Sigmoid colon (tissue), 7 donors: ENCODE results near the gene PTH2R. TPM values are rescaled to one million over a fixed set of nuclear protein-coding genes. Genes with fewer than 3 reads are reported as not detected.
"Not testable (repeated sequence)": the region's sequence is repeated elsewhere in the genome, so short reads cannot be mapped to it uniquely, and the experiment has no call there.

Source experiments
- DNase-seq: peaks from one replicate; pipeline ENCODE4 v3.0.0-alpha.2; 2019
- H3K27ac ChIP-seq, 4 donors: fragments of 200-600 bp; sonication (generic); one replicate each; pipeline ENCODE4 v1.5.1; 2016 to 2019; ENCODE audit warnings: mild to moderate bottlenecking in 1 of 4
- H3K27me3 ChIP-seq, 3 donors: fragments of 200-600 bp; sonication (generic); one replicate each; pipeline ENCODE4 v1.5.1; 2019; ENCODE audit warnings: mild to moderate bottlenecking in 1 of 3
- H3K36me3 ChIP-seq, 4 donors: fragments of 200-600 bp; sonication (generic); one replicate each; pipeline ENCODE4 v1.5.1; 2016 to 2019
- H3K4me1 ChIP-seq, 4 donors: fragments of 200-600 bp; sonication (generic); one replicate each; pipeline ENCODE4 v1.5.1; 2017 to 2019
- H3K4me3 ChIP-seq, 4 donors: fragments of 200-600 bp; sonication (generic); one replicate each; pipeline ENCODE4 v1.5.1; 2017 to 2019; ENCODE audit warnings: mild to moderate bottlenecking in 2 of 4, moderate library complexity in 1 of 4
- H3K9me3 ChIP-seq, 4 donors: fragments of 200-600 bp in 3 of 4; sonication (generic) in 3 of 4; one replicate each; pipeline versions ENCODE4 v1.5.1 to v1.6.1; 2013 to 2019
- CTCF ChIP-seq, 4 experiments: fragments of 450-650 bp in 3 of 4; fragments of 200-600 bp in 1 of 4; IDR thresholded peaks; one replicate each; pipeline ENCODE4 v1.5.1; 2016 to 2019; ENCODE audit warnings: antibody characterized with exemption in 4 of 4, mild to moderate bottlenecking in 3 of 4, moderate library complexity in 2 of 4
- EP300 ChIP-seq, 4 donors: sonication (generic); formaldehyde crosslinking; IDR thresholded peaks; one replicate each; pipeline ENCODE4 v1.6.1; 2017; ENCODE audit warnings: antibody characterized with exemption in 4 of 4
- POLR2A ChIP-seq, 2 donors: fragments of 450-650 bp; IDR thresholded peaks; one replicate each; pipeline ENCODE4 v1.6.1; 2016; ENCODE audit warnings: antibody characterized with exemption in 2 of 2, mild to moderate bottlenecking in 2 of 2, moderate library complexity in 2 of 2
- POLR2AphosphoS5 ChIP-seq, 4 donors: sonication (generic); formaldehyde crosslinking; IDR thresholded peaks; one replicate each; pipeline ENCODE4 v1.6.1; 2017; ENCODE audit warnings: antibody characterized with exemption in 4 of 4
- WGBS, 2 donors: extraction: QIAGEN DNeasy Blood & Tissue Kit; methylation state at CpG; one replicate each; pipeline ENCODE4 v1.1.7; 2013; 5-methylcytosine and 5-hydroxymethylcytosine counted together
- intact Hi-C: fragments of 100-400 bp; cut with DNase I; formaldehyde crosslinking; loops from one replicate; pipeline ENCODE4 v1.15.1; 2023
- polyA plus RNA-seq, 3 donors: library from polyadenylated mRNA; stranded (reverse); fragments of 200-250 nt; gene quantifications; one replicate each; pipeline ENCODE4 v1.2.3, GENCODE V29; 2013
- total RNA-seq, 4 donors: library from RNA; depleted of rRNA; stranded (reverse); fragments of >200 nt; gene quantifications; one replicate each; pipeline ENCODE4 v1.1.0, GENCODE V29; 2016
- donor health status: healthy with polysubstance abuse.
- donor health status: Bipolar disorder and iron deficiency.
- donor health status: healthy.

Gene PTH2R
- total and polyA plus RNA-seq, 7 donors = 0.12 to 0.27 TPM; not detected in 5

GRCh38 chr2:208373460-208374089, 33.0 kb upstream of the PTH2R start:
- no peak for DNase-seq
- Histone ChIP-seq H3K27me3 (no peaks in the 10 kb centered on the region), H3K4me3 (no peak overlapping the region), H3K36me3 (no peaks in the 10 kb centered on the region), H3K4me1 (no peaks in the 10 kb centered on the region), H3K27ac (no peak overlapping the region), H3K9me3 (no peaks in the 10 kb centered on the region)
- 42 to 51% methylated on average over 2 of the region's 2 CpGs for WGBS, 2 donors
- intact Hi-C loops = no loop called here
- TF ChIP-seq CTCF (IDR thresholded peaks at IDR 0.05) (peak in 3 of 4 experiments; percentile 50 to 80 (median 65)), POLR2A (IDR thresholded peaks at IDR 0.05) (no peak)

- no peak for DNase-seq
- Histone ChIP-seq H3K4me3 (no peak overlapping the region), H3K27ac (no peak overlapping the region), H3K27me3 (no peaks in the 10 kb centered on the region), H3K4me1 (no peaks in the 10 kb centered on the region), H3K36me3 (no peaks in the 10 kb centered on the region), H3K9me3 (no peaks in the 10 kb centered on the region)
- WGBS, 2 donors = 83 to 94% methylated on average over 1 of the region's 1 CpG
- no peak for TF ChIP-seq POLR2A (IDR thresholded peaks at IDR 0.05)
- intact Hi-C loops = no loop called here
Measured at GRCh38 chr2:208375491-208376068, 31.0 kb upstream of the PTH2R start.

GRCh38 chr2:208377344-208377860, 29.2 kb upstream of the PTH2R start:
- H3K9me3 ChIP-seq, H3K36me3 ChIP-seq, H3K4me3 ChIP-seq, H3K27me3 ChIP-seq, H3K4me1 ChIP-seq, DNase-seq, H3K27ac ChIP-seq, intact Hi-C loops: not testable (repeated sequence)
- 90 to 93% methylated on average over 37 to 38 of the region's 40 CpGs for WGBS, 2 donors

GRCh38 chr2:208379192-208379591, 27.4 kb upstream of the PTH2R start:
- Histone ChIP-seq H3K27me3 (no peaks in the 10 kb centered on the region), H3K27ac (no peak overlapping the region), H3K4me3 (no peak overlapping the region), H3K4me1 (no peaks in the 10 kb centered on the region), H3K36me3 (no peaks in the 10 kb centered on the region), H3K9me3 (no peaks in the 10 kb centered on the region)
- no peak for DNase-seq
- intact Hi-C loops = no loop called here
- TF ChIP-seq POLR2A (IDR thresholded peaks at IDR 0.05) (no peak), EP300 (IDR thresholded peaks at IDR 0.05) (no peak), POLR2AphosphoS5 (IDR thresholded peaks at IDR 0.05) (no peak), CTCF (IDR thresholded peaks at IDR 0.05) (no peak)
- WGBS, 2 donors = 82 to 92% methylated on average over 3 of the region's 3 CpGs

GRCh38 chr2:208384637-208385036, 22.0 kb upstream of the PTH2R start:
- 47 to 77% methylated on average over 4 of the region's 4 CpGs for WGBS, 2 donors
- no peak for TF ChIP-seq EP300 (IDR thresholded peaks at IDR 0.05)
- TF ChIP-seq CTCF (IDR thresholded peaks at IDR 0.05) = no peak
- TF ChIP-seq POLR2AphosphoS5 (IDR thresholded peaks at IDR 0.05) = no peak
- no peak for TF ChIP-seq POLR2A (IDR thresholded peaks at IDR 0.05)
- no peak for DNase-seq
- intact Hi-C loops = no loop called here
- H3K9me3 ChIP-seq = no peaks in the 10 kb centered on the region
- H3K36me3 ChIP-seq = no peaks in the 10 kb centered on the region
- no peaks in the 10 kb centered on the region for H3K4me1 ChIP-seq
- no peak overlapping the region for H3K27ac ChIP-seq
- peaks cover 0 to 7% (median 0%) of the 10 kb centered on the region in 3 donors for H3K27me3 ChIP-seq
- no peak overlapping the region for H3K4me3 ChIP-seq

GRCh38 chr2:208386541-208386940, 20.1 kb upstream of the PTH2R start:
- WGBS, 2 donors = 31 to 36% methylated on average over 2 of the region's 2 CpGs
- no peaks in the 10 kb centered on the region for H3K9me3 ChIP-seq
- H3K4me3 ChIP-seq = no peak overlapping the region
- TF ChIP-seq POLR2AphosphoS5 (IDR thresholded peaks at IDR 0.05) (no peak), POLR2A (IDR thresholded peaks at IDR 0.05) (no peak), CTCF (IDR thresholded peaks at IDR 0.05) (no peak), EP300 (IDR thresholded peaks at IDR 0.05) (no peak)
- no peaks in the 10 kb centered on the region for H3K4me1 ChIP-seq
- H3K36me3 ChIP-seq = no peaks in the 10 kb centered on the region
- intact Hi-C loops = no loop called here
- DNase-seq = no peak
- peaks cover 0 to 7% (median 0%) of the 10 kb centered on the region in 3 donors for H3K27me3 ChIP-seq
- H3K27ac ChIP-seq = no peak overlapping the region
